B cell (primary cell): Measurements from ENCODE around the gene ZDHHC14. TPM values are rescaled to one million over a fixed set of nuclear protein-coding genes. Genes with fewer than 3 reads are reported as not detected.

ENCODE experiments used
- ATAC-seq: fragments of 200-7000 bp; cut with Tn5 transposase; one replicate; pipeline ENCODE4 v1.10.0; 2021; ENCODE audit warnings: low read depth, mild to moderate bottlenecking, moderate number of reproducible peaks, moderate library complexity
- CTCF ChIA-PET: fragments of 350-600 bp; sonication (Branson Sonifier 250); formaldehyde crosslinking; loops from one replicate; lab custom pipeline; 2021; ENCODE audit warnings: antibody characterized with exemption, inconsistent platforms; lab: Charles Lee
- POLR2A ChIA-PET: fragments of 350-600 bp; sonication (Branson Sonifier 250); formaldehyde crosslinking; loops from one replicate; lab custom pipeline; 2021; ENCODE audit warnings: antibody characterized with exemption; lab: Charles Lee
- DNase-seq: peaks from one replicate; pipeline ENCODE4 v3.0.0; 2013
- H2AFZ ChIP-seq: 2 replicates; pipeline ENCODE4 v1.6.1; 2012; ENCODE audit warnings: mild to moderate bottlenecking, low read depth, low read length; ENCODE audit not compliant: insufficient read depth, poor library complexity, severe bottlenecking
- H3K27ac ChIP-seq, 2 donors: 1 replicate in 1 of 2; 2 replicates in 1 of 2; pipeline ENCODE4 v1.5.1; 2012 to 2013; ENCODE audit warnings: low read length in 2 of 2, mild to moderate bottlenecking in 2 of 2, moderate library complexity in 1 of 2
- H3K27me3 ChIP-seq, 4 experiments: fragments of 200-600 bp in 1 of 4; sonication (generic) in 1 of 4; replicated peaks in 1 of 4; 1 replicate in 2 of 4; 2 replicates in 2 of 4; pipeline versions ENCODE4 v1.6.1 to v1.7.0; 2013 to 2016; ENCODE audit warnings: low read length in 3 of 4, mild to moderate bottlenecking in 2 of 4, mixed read lengths in 1 of 4, moderate library complexity in 1 of 4; ENCODE audit not compliant: insufficient read depth in 4 of 4, control insufficient read depth in 3 of 4; ENCODE audit errors: control extremely low read depth in 1 of 4
- H3K36me3 ChIP-seq, 2 experiments: replicated peaks in 1 of 2; 1 replicate in 1 of 2; 2 replicates in 1 of 2; pipeline versions ENCODE4 v1.6.1 to v1.7.1; 2013; ENCODE audit warnings: low read length in 1 of 2; ENCODE audit not compliant: insufficient read depth in 2 of 2, control insufficient read depth in 1 of 2; ENCODE audit errors: control extremely low read depth in 1 of 2, extremely low read depth in 1 of 2
- H3K4me1 ChIP-seq, 2 donors: fragments of 200-600 bp in 1 of 2; sonication (generic) in 1 of 2; 1 replicate in 1 of 2; 2 replicates in 1 of 2; pipeline versions ENCODE4 v1.5.1 to v1.6.1; 2013 to 2017; ENCODE audit warnings: low read length in 2 of 2; ENCODE audit not compliant: control insufficient read depth in 2 of 2, insufficient read depth in 2 of 2
- H3K4me2 ChIP-seq: replicated peaks from 2 replicates; pipeline ENCODE3; 2012; ENCODE audit warnings: mild to moderate bottlenecking, low read depth, low read length; ENCODE audit not compliant: poor library complexity, severe bottlenecking
- H3K4me3 ChIP-seq, 5 experiments: fragments of 200-600 bp in 1 of 5; sonication (generic) in 1 of 5; 1 replicate in 3 of 5; 2 replicates in 2 of 5; pipeline versions ENCODE4 v1.5.1 to v1.7.0; 2011 to 2016; ENCODE audit warnings: low read length in 4 of 5, mild to moderate bottlenecking in 4 of 5, low read depth in 2 of 5, control low read depth in 1 of 5, moderate library complexity in 1 of 5; ENCODE audit not compliant: insufficient read depth in 1 of 5; ENCODE audit errors: control extremely low read depth in 1 of 5, extremely low read depth in 1 of 5
- H3K79me2 ChIP-seq: fragments of 200-600 bp; sonication (generic); one replicate; pipeline ENCODE4 v1.6.0; 2016; ENCODE audit warnings: low read length; ENCODE audit not compliant: control insufficient read depth, insufficient read depth
- H3K9ac ChIP-seq: fragments of 200-600 bp; sonication (generic); 2 replicates; pipeline ENCODE4 v1.6.1; 2017; ENCODE audit warnings: mild to moderate bottlenecking, low read length, moderate library complexity
- H3K9me3 ChIP-seq, 3 donors: one replicate each; pipeline versions ENCODE4 v1.6.1 to v1.7.1; 2013; ENCODE audit warnings: low read length in 2 of 3; ENCODE audit not compliant: control insufficient read depth in 2 of 3, insufficient read depth in 1 of 3; ENCODE audit errors: control extremely low read depth in 1 of 3
- H4K20me1 ChIP-seq: 2 replicates; pipeline ENCODE4 v1.6.0; 2012; ENCODE audit warnings: mild to moderate bottlenecking, low read length; ENCODE audit not compliant: insufficient read depth, control insufficient read depth, poor library complexity, severe bottlenecking
- H3K27ac Mint-ChIP-seq: one replicate; pipeline ENCODE4 v1.8.0; 2021; ENCODE audit warnings: mixed read lengths
- H3K27me3 Mint-ChIP-seq: one replicate; pipeline ENCODE4 v1.8.0; 2021; ENCODE audit warnings: mixed read lengths
- H3K4me1 Mint-ChIP-seq: one replicate; pipeline ENCODE4 v1.8.0; 2021; ENCODE audit warnings: mixed read lengths
- H3K4me3 Mint-ChIP-seq: one replicate; pipeline ENCODE4 v1.8.0; 2021; ENCODE audit warnings: mixed read lengths
- H3K9me3 Mint-ChIP-seq: one replicate; pipeline ENCODE4 v1.8.0; 2022; ENCODE audit warnings: mixed read lengths; ENCODE audit not compliant: insufficient read depth
- EZH2 ChIP-seq: IDR thresholded peaks from 2 replicates; pipeline ENCODE4 v1.6.1; 2012; ENCODE audit warnings: borderline replicate concordance, low read depth, mild to moderate bottlenecking, moderate library complexity, low read length; ENCODE audit not compliant: insufficient read depth, poor library complexity, severe bottlenecking
- WGBS: methylation state at CpG from one replicate; pipeline ENCODE4 v1.1.5; 2013; ENCODE audit warnings: missing lambda C conversion rate; ENCODE audit not compliant: insufficient coverage; 5-methylcytosine and 5-hydroxymethylcytosine counted together
- intact Hi-C: fragments of 100-400 bp; cut with micrococcal nuclease; formaldehyde crosslinking; loops from one replicate; pipeline ENCODE4 v1.10.0; 2022
- polyA plus RNA-seq: library from polyadenylated mRNA; depleted of rRNA; stranded (reverse); fragments of >200 nt; gene quantifications from 2 replicates; pipeline ENCODE4 v1.2.3, GENCODE V29; 2012
- total RNA-seq, 2 donors: library from RNA; stranded (reverse); fragments of 120-200 nt in 1 of 2; gene quantifications; 1 replicate in 1 of 2; 2 replicates in 1 of 2; pipeline versions ENCODE4 v1.2.3 to v1.2.4, GENCODE V29; 2013 to 2022
- TF ChIP-seq, protein P1 (sequence below): fragments of 200-600 bp; IDR thresholded peaks from one replicate; pipeline ENCODE4 v1.8.0; 2022; ENCODE audit warnings: antibody characterized with exemption, mild to moderate bottlenecking

Gene ZDHHC14
- total and polyA plus RNA-seq, 2 donors (not counting 1 experiment from before 2014, with no cell fraction given): 8.8 to 50.4 TPM

DNA sequence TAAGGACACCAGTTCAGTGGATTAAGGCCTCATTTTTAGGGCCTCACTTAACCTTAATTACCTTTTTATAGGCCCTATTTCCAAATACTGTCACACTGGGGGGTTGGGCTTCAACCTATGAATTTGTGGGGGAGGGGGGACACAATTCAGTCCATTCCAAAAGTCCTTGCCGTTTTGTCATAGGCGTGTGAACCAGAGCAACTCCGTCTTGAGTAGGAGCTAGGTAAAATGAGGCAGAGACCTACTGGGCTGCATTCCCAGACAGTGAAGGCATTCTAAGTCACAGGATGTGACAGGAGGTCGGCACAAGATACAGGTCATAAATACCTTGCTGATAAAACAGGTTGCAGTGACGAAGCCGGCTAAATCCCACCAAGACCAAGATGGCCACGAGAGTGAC is 328.6 kb downstream of the ZDHHC14 start:
- POLR2A ChIA-PET: no interaction called here
- no peaks in the 10 kb centered on the region for H3K79me2 ChIP-seq
- Mint-ChIP-seq H3K27me3 (peaks cover under 1% of the 10 kb centered on the region), H3K27ac (no peak overlapping the region), H3K4me1 (no peaks in the 10 kb centered on the region), H3K4me3 (no peak overlapping the region), H3K9me3 (no peaks in the 10 kb centered on the region)
- no peaks in the 10 kb centered on the region for H3K36me3 ChIP-seq
- H3K27me3 ChIP-seq: peaks cover 0 to 2% (median 0%) of the 10 kb centered on the region in 4 experiments
- no peak overlapping the region for H2AFZ ChIP-seq
- H4K20me1 ChIP-seq: no peaks in the 10 kb centered on the region
- ATAC-seq (no peak), DNase-seq (no peak)
- no peak overlapping the region for H3K27ac ChIP-seq
- H3K9me3 ChIP-seq: no peaks in the 10 kb centered on the region
- WGBS: 80% methylated on average over 7 of the region's 7 CpGs
- intact Hi-C loops: no loop called here
- H3K4me2 ChIP-seq: no peak overlapping the region
- CTCF ChIA-PET: no interaction called here
- TF ChIP-seq EZH2: no peak
- TF ChIP-seq, protein P1, sequence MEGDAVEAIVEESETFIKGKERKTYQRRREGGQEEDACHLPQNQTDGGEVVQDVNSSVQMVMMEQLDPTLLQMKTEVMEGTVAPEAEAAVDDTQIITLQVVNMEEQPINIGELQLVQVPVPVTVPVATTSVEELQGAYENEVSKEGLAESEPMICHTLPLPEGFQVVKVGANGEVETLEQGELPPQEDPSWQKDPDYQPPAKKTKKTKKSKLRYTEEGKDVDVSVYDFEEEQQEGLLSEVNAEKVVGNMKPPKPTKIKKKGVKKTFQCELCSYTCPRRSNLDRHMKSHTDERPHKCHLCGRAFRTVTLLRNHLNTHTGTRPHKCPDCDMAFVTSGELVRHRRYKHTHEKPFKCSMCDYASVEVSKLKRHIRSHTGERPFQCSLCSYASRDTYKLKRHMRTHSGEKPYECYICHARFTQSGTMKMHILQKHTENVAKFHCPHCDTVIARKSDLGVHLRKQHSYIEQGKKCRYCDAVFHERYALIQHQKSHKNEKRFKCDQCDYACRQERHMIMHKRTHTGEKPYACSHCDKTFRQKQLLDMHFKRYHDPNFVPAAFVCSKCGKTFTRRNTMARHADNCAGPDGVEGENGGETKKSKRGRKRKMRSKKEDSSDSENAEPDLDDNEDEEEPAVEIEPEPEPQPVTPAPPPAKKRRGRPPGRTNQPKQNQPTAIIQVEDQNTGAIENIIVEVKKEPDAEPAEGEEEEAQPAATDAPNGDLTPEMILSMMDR: no peak
- H3K4me1 ChIP-seq: no peaks in the 10 kb centered on the region
- H3K4me3 ChIP-seq: no peak overlapping the region
- H3K9ac ChIP-seq: no peak overlapping the region

DNA sequence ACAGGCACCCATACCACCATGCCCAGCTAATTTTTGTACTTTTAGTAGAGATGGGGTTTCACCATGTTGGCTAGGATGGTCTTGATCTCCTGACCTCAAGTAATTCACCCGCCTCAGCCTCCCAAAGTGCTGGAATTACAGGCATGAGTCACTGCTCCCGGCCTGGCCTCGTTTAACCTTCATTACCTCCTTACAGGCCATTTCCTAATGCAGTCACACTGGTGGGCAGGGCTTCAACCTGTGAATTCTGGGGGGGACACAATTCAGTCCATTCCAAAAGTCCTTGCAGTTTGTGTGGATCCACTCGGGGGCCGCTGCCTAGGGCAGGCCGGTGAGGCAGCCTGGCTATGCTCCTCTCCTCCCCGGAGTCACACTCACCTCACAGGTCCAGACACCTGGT is 329.6 kb downstream of the ZDHHC14 start:
- Histone ChIP-seq H4K20me1 (no peaks in the 10 kb centered on the region), H3K4me3 (no peak overlapping the region), H3K79me2 (no peaks in the 10 kb centered on the region), H3K36me3 (no peaks in the 10 kb centered on the region), H3K27me3 (peaks cover 0 to 2% (median 0%) of the 10 kb centered on the region in 4 experiments), H2AFZ (no peak overlapping the region), H3K27ac (no peak overlapping the region), H3K4me1 (no peaks in the 10 kb centered on the region), H3K9ac (no peak overlapping the region), H3K9me3 (no peaks in the 10 kb centered on the region), H3K4me2 (no peak overlapping the region)
- no peak overlapping the region for H3K4me3 Mint-ChIP-seq
- DNase-seq: no peak
- no peak for ATAC-seq
- POLR2A ChIA-PET: no interaction called here
- no peak overlapping the region for H3K27ac Mint-ChIP-seq
- intact Hi-C loops: no loop called here
- CTCF ChIA-PET: no interaction called here
- no peaks in the 10 kb centered on the region for H3K4me1 Mint-ChIP-seq
- peaks cover 5% of the 10 kb centered on the region for H3K27me3 Mint-ChIP-seq
- no peak for TF ChIP-seq EZH2
- TF ChIP-seq, protein P1: no peak
- WGBS: 88% methylated on average over 3 of the region's 7 CpGs
- H3K9me3 Mint-ChIP-seq: no peaks in the 10 kb centered on the region
